Urothelium cell line (cell line): ENCODE measurements around the gene RYR1.
A peak's percentile ranks its signal among the peaks of the same experiment; 100 is the strongest.
"Not testable (repeated sequence)": the region's sequence is repeated elsewhere in the genome, so short reads cannot be mapped to it uniquely, and the experiment has no call there.

Source experiments
- DNase-seq: peaks from one replicate; pipeline ENCODE4 v3.0.0; 2011; ENCODE audit warnings: low spot score, mixed read lengths
- FAIRE-seq: peaks from 2 replicates; lab custom pipeline; 2011; peaks lifted over from hg19 to GRCh38; lab: Jason Lieb, UNC

RYR1 gene

DNA sequence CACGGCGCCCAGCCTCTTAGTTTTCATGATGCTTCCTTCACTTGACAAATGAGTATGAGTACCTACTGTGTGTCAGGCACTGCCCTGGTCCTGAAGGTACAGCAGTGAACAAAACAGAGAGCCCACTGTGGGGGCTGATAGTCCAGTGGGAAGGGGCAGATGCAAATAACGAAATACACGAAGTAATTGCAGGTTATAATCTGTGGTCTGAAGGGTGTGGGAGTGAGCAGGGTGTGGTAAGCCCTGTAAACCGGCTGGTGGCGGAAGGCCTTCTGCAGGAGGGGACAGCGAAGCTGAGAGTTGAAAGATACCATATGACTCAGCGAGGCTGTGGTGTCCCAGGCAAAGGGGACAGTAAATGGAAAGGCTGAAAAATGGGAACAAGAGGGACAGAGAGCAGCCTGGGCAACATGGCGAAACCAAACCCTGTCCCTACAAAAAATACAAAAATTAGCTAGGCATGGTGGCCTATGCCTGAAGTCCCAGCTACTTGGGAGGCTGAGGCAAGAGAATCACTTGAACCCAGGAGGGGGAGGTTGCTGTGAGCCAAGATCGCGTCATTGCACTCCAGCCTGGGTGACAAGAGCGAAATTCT lies 123.8 kb downstream of the RYR1 start:
- FAIRE-seq = no peak

GRCh38 chr19:38558933-38559332 lies 125.4 kb downstream of the RYR1 start:
- FAIRE-seq, DNase-seq: not testable (repeated sequence)

More for the DNA sequence above, 123.8 kb downstream of the RYR1 start:
- no peak for DNase-seq

- FAIRE-seq (no peak), DNase-seq (no peak)
Observed at GRCh38 chr19:38559428-38560401, 126.2 kb downstream of the RYR1 start.

GRCh38 chr19:38561053-38561606 lies 127.6 kb downstream of the RYR1 start:
- FAIRE-seq = no peak

GRCh38 chr19:38561658-38562057 lies 128.2 kb downstream of the RYR1 start:
- FAIRE-seq (no peak), DNase-seq (no peak)

More at GRCh38 chr19:38561053-38561606, 127.6 kb downstream of the RYR1 start:
- DNase-seq = no peak

GRCh38 chr19:38562096-38562495 lies 128.6 kb downstream of the RYR1 start:
- FAIRE-seq (no peak), DNase-seq (no peak)

DNA sequence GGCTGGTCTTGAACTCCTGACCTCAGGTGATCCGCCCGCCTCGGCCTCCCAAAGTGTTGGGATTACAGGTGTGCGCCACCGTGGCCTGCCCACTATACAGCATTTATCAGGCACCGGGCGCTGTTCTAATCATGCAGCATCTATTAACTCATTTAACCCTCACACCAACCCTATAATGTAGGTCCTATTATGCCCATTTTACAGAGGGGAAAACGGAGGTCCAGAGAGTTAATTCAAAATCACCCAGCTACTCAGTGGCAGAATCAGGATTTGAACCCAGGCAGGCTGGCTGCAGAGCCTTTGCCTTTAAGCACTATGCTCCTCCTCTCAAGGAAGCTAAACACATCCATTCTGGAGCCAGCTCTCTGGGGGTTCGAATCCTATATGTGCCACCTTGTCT lies 130.0 kb downstream of the RYR1 start:
- DNase-seq = no peak
- no peak for FAIRE-seq

- FAIRE-seq (peak; percentile 42), DNase-seq (peak; percentile 67)
Observed at GRCh38 chr19:38564981-38565690, 131.6 kb downstream of the RYR1 start.

DNA sequence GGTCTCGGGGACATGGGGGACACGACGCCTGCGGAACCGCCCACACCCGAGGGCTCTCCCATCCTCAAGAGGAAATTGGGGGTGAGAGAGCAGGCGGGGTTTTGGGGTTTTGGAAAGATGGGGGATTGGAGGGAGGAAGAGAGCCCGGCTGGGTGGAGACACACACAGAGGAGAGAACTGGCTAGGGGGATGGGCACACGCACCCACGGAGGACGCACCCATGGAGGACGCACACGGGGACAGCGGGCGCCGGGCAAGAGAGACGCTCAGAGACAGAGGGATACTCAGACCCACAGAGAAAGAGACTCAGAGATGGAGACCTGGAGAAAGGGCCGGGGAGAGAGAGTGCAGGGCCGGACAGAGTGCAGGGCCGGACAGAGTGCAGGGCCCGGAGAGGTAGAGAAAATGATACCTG lies 132.2 kb downstream of the RYR1 start:
- DNase-seq (no peak), FAIRE-seq (no peak)

- no peak for FAIRE-seq
- DNase-seq = no peak
Observed at GRCh38 chr19:38569368-38569983, 136.0 kb downstream of the RYR1 start.

DNA sequence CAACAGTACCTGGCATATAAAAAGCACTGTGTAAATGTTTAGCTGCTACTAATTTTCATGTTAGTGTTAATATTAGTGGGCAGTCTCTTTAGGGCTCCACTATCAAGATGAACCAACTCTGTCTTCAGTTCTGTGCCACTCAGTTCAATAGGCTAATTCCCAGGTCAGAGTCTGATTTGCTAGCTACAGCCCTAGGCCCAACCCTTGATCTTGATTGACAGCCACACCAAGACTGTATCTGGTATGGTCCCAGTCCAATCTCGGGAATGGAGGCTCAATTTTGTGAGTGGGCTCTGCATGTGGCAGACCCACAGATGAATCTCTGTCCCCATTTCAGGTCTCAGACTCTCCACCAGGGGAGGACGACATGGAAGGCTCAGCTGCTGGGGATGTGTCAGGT lies 138.2 kb downstream of the RYR1 start:
- DNase-seq = no peak
- FAIRE-seq = no peak

DNA sequence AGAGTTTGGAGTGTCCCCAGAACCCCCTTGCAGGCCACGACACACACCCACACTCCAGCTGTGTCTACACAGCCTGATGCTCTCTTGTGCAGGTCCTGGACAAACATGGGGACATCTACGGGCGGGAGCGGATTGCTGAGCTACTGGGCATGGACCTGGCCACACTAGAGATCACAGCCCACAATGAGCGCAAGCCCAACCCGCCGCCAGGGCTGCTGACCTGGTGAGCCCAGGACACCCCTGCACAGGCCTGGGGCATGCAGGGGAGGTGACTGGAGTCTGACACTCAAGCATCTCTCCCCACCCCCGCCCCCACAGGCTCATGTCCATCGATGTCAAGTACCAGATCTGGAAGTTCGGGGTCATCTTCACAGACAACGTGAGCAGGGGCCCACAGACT lies 144.3 kb downstream of the RYR1 start:
- no peak for DNase-seq
- no peak for FAIRE-seq

DNA sequence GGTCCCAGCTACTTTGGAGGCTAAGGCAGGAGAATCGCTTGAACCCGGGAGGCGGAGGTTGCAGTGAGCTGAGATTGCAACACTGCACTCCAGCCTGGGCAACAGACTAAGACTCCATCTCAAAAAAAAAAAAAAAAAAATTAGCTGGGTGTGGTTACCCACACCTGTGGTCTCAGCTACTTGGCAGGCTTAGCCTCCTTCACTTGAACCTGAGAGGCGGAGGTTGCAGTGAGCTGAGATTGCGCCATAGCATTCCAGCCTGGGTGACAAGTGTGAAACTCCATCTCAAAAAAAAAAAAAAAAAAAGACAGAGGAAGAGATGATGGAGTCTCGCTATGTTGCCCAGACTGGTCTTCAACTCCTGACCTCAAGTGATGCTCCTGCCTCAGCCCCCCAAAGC lies 145.8 kb downstream of the RYR1 start:
- FAIRE-seq, DNase-seq: not testable (repeated sequence)

- DNase-seq = no peak
- no peak for FAIRE-seq
Observed at GRCh38 chr19:38580080-38580479, 146.6 kb downstream of the RYR1 start.

GRCh38 chr19:38583219-38583984 lies 149.9 kb downstream of the RYR1 start:
- no peak for FAIRE-seq
- DNase-seq = no peak

DNA sequence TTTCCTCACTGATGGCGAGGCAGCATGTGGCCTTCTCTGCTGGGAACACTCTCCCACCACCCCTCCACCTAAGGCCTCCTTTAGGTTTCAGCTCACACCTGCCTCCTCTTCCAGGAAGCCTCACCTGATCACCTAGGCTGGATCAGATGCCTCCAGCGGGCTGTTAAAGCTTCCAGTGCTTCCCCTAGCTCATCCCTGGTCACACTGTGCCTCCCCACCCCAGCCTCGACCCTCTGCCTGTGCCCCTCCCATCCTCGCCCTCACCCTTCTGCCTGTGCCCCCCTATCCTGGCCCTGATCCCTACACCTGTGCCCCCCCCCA lies 150.5 kb downstream of the RYR1 start:
- no peak for DNase-seq
- no peak for FAIRE-seq

GRCh38 chr19:38587562-38587961 lies 154.1 kb downstream of the RYR1 start:
- FAIRE-seq = no peak
- DNase-seq = no peak

DNA sequence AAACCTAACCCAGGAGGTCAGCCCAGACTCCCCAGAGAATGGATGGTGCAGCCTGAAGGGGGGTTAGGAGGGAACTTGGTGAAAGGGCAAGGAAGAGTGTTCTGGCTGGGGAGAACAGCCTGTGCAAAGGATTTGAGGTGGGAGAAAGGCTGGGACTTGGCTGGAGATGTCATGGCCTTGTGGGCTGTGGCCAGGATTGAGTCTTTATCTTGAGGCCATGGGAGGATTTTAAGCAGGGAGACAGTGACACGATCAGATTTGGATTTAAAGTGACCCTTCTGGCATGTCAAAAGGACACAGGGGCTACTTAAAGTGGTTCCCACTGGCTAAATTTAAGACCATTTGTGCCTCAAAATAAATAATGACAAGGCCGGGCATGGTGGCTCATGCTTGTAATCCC lies 154.6 kb downstream of the RYR1 start:
- FAIRE-seq (no peak), DNase-seq (no peak)

- no peak for FAIRE-seq
Observed at GRCh38 chr19:38592940-38593339, 159.4 kb downstream of the RYR1 start.

More at GRCh38 chr19:38592940-38593339, 159.4 kb downstream of the RYR1 start:
- no peak for DNase-seq
